Hepatocyte (in vitro differentiated cells): Measurements from ENCODE around the gene STAT4.

ENCODE experiments used
- CTCF ChIP-seq: fragments of 200-600 bp; sonication (generic); IDR thresholded peaks from 2 replicates; pipeline ENCODE4 v1.5.1; 2016; ENCODE audit warnings: antibody characterized with exemption, mild to moderate bottlenecking; ENCODE audit not compliant: poor library complexity
- EZH2 ChIP-seq: fragments of 200-600 bp; sonication (generic); IDR thresholded peaks from 2 replicates; pipeline ENCODE4 v1.6.1; 2016; ENCODE audit warnings: antibody characterized with exemption, mild to moderate bottlenecking, borderline replicate concordance
- EZH2phosphoT487 ChIP-seq: fragments of 200-600 bp; sonication (generic); IDR thresholded peaks from one replicate; pipeline ENCODE4 v1.6.1; 2018; ENCODE audit warnings: antibody characterized with exemption, mild to moderate bottlenecking, low read depth, moderate library complexity; ENCODE audit not compliant: unreplicated experiment, severe bottlenecking

- no peak for TF ChIP-seq EZH2
- TF ChIP-seq CTCF, result no peak
- TF ChIP-seq EZH2phosphoT487, result no peak
Observed at GRCh38 chr2:191173206-191173605, 22.4 kb upstream of the STAT4 start.
